ENCODE results near the gene ZMYND11. TPM values are rescaled to one million over a fixed set of nuclear protein-coding genes. Genes with fewer than 3 reads are reported as not detected.
A peak's percentile ranks its signal among the peaks of the same experiment; 100 is the strongest.

ZMYND11 gene
- total RNA-seq, 4 donors from 2014 or later: 127 to 179 (median 154) TPM

DNA sequence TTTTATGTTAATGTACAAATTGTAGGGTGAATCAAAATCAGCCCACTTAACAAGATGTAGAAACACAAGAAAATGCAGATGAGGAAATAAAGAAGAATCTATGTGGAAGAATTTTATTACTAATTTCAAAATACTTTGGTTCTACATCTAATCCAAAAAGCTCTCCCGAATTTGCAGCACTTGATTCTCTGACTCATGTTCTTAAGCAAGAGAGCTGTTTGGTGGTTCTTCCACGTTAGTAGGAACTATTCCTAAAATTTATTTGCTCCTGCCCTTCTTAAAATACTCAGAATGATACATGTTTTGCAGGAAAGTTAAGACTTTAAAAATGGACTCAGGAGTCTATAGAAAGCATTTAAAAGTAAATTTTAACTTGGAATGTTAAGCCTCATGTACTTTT lies 91.8 kb downstream of the ZMYND11 start:
- no peak for TF ChIP-seq POLR2A (IDR thresholded peaks at IDR 0.05)
- TF ChIP-seq, protein P1, sequence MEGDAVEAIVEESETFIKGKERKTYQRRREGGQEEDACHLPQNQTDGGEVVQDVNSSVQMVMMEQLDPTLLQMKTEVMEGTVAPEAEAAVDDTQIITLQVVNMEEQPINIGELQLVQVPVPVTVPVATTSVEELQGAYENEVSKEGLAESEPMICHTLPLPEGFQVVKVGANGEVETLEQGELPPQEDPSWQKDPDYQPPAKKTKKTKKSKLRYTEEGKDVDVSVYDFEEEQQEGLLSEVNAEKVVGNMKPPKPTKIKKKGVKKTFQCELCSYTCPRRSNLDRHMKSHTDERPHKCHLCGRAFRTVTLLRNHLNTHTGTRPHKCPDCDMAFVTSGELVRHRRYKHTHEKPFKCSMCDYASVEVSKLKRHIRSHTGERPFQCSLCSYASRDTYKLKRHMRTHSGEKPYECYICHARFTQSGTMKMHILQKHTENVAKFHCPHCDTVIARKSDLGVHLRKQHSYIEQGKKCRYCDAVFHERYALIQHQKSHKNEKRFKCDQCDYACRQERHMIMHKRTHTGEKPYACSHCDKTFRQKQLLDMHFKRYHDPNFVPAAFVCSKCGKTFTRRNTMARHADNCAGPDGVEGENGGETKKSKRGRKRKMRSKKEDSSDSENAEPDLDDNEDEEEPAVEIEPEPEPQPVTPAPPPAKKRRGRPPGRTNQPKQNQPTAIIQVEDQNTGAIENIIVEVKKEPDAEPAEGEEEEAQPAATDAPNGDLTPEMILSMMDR (IDR thresholded peaks at IDR 0.05): no peak
- H3K27ac ChIP-seq: no peak overlapping the region
- intact Hi-C loops (cut with DNase I): no loop called here
- H3K9me3 ChIP-seq: no peaks in the 10 kb centered on the region
- no peaks in the 10 kb centered on the region for H3K27me3 ChIP-seq
- peaks cover 0 to 9% of the 10 kb centered on the region in 2 donors for H3K4me1 ChIP-seq
- no peak overlapping the region for H3K4me3 ChIP-seq (replicated peaks in 1 of 3)
- 46 to 51% methylated on average over 2 of the region's 2 CpGs for WGBS, 2 donors
- no peaks in the 10 kb centered on the region for H3K36me3 ChIP-seq
- no peak for DNase-seq

DNA sequence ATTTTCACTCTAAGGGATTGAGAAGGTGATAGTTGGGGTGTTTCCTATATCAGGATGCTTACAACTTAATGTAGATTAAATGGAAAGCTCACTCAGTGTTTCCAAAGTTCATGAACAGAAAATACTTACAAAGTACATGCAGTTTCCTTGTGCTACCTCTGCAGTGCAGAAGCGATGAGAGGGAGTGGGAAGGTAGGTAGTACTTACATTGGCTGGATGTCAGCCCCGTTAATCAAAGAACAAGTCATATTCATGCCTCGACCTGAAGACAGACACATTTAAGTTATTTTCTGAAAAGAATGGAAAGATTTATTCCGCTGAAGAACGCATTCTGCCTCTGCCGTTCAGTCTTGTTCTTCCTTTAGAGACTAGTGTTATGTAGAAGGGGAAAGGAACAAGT lies 93.1 kb downstream of the ZMYND11 start:
- no peaks in the 10 kb centered on the region for H3K9me3 ChIP-seq
- TF ChIP-seq, protein P1 (IDR thresholded peaks at IDR 0.05): no peak
- no peak for TF ChIP-seq POLR2A (IDR thresholded peaks at IDR 0.05)
- 92 to 93% methylated on average over 6 of the region's 6 CpGs for WGBS, 2 donors
- H3K4me1 ChIP-seq: peaks cover 5 to 15% of the 10 kb centered on the region in 2 donors
- no peak for DNase-seq
- no peak overlapping the region for H3K27ac ChIP-seq
- H3K27me3 ChIP-seq: no peaks in the 10 kb centered on the region
- no peak overlapping the region for H3K4me3 ChIP-seq (replicated peaks in 1 of 3)
- intact Hi-C loops (cut with DNase I): no loop called here
- H3K36me3 ChIP-seq: no peaks in the 10 kb centered on the region

DNA sequence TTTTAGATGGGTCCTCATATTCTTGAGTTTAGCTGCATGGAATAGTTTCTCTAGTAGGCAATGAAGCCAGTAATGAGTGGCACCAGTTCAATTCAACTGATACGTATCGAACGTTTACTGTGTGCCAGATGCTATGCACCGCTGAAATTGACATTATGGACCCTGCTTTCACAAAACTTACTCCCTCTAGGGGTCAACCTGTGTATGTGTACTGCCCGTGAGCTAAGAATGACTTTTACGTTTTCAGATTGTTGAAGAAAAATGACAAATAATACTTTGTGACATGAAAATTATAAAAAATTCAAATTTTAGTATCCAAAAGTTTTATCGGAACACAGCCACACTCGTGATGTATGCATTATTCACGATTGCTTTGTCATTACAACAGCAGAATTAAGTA lies 95.5 kb downstream of the ZMYND11 start:
- no peaks in the 10 kb centered on the region for H3K36me3 ChIP-seq
- no peak for DNase-seq
- H3K4me1 ChIP-seq: peaks cover 8 to 18% of the 10 kb centered on the region in 2 donors
- no peak overlapping the region for H3K27ac ChIP-seq
- no peak overlapping the region for H3K4me3 ChIP-seq (replicated peaks in 1 of 3)
- TF ChIP-seq, protein P1 (IDR thresholded peaks at IDR 0.05): peak in 1 of 6 experiments; percentile 14
- TF ChIP-seq POLR2A (IDR thresholded peaks at IDR 0.05): no peak
- no peaks in the 10 kb centered on the region for H3K27me3 ChIP-seq
- intact Hi-C loops (cut with DNase I): no loop called here
- WGBS, 2 donors: 88 to 93% methylated on average over 9 of the region's 9 CpGs
- no peaks in the 10 kb centered on the region for H3K9me3 ChIP-seq

DNA sequence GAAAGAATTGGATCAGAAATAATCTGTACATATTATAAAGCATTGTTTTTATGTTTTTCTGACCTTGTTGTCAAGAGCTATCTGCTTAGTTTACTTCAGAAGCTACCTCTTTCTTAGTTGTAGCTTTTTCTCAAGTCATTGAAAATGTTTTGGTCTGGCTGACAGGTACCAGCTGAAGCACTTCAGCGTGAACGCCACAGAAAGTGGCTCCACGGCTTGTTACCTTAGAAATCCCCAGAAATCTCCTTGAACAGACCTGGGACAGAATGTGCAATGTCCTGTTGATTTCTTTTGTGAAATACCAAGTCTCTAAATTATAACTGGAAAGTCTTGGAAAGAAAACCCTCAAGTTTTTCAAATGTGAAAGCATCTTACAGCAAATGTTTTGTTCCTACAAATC lies 96.8 kb downstream of the ZMYND11 start:
- Histone ChIP-seq H3K36me3 (no peaks in the 10 kb centered on the region), H3K27me3 (no peaks in the 10 kb centered on the region), H3K4me1 (peaks cover 8 to 16% of the 10 kb centered on the region in 2 donors), H3K9me3 (no peaks in the 10 kb centered on the region), H3K27ac (peak overlapping the region; percentile 67 to 83 (median 79)), H3K4me3 (replicated peaks in 1 of 3) (no peak overlapping the region)
- intact Hi-C loops (cut with DNase I): no loop called here
- TF ChIP-seq, protein P1 (IDR thresholded peaks at IDR 0.05): no peak
- TF ChIP-seq POLR2A (IDR thresholded peaks at IDR 0.05): no peak
- DNase-seq: peak; percentile 73 to 75
- WGBS, 2 donors: 38 to 43% methylated on average over 3 of the region's 3 CpGs

DNA sequence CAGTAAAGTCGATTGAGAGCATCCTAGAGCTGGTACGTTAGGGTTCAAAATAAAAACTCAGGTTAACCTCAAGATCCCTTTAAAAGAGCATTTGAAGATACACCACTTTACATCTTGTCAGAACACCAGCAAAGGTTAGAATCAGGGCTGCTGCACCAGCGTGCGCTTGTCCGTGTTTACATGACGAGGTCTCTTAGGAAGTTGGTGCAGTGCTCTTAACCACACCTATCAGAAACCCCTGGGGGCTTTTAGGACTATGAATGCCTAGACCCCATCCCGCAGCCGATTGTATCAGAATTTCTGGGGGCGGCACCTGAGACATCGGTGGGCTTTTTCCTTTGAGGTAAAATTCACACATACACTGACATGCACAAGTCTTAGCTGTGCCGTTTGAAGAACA lies 97.6 kb downstream of the ZMYND11 start:
- Histone ChIP-seq H3K36me3 (no peaks in the 10 kb centered on the region), H3K27me3 (no peaks in the 10 kb centered on the region), H3K4me1 (peaks cover 8 to 16% of the 10 kb centered on the region in 2 donors), H3K9me3 (no peaks in the 10 kb centered on the region), H3K4me3 (replicated peaks in 1 of 3) (no peak overlapping the region), H3K27ac (peak overlapping the region; percentile 67 to 83 (median 79))
- TF ChIP-seq POLR2A (IDR thresholded peaks at IDR 0.05): no peak
- TF ChIP-seq, protein P1 (IDR thresholded peaks at IDR 0.05): no peak
- 92 to 98% methylated on average over 9 to 11 of the region's 11 CpGs for WGBS, 2 donors
- intact Hi-C loops (cut with DNase I): no loop called here
- no peak for DNase-seq
